ENCODE results near the gene RBM33. TPM values are rescaled to one million over a fixed set of nuclear protein-coding genes. Genes with fewer than 3 reads are reported as not detected.

The RBM33 gene
- total and polyA plus RNA-seq, 2 of the 8 experiments (the other 6 are each of a cell fraction or from before 2014, with no cell fraction given): 16.5 to 64.6 TPM

DNA sequence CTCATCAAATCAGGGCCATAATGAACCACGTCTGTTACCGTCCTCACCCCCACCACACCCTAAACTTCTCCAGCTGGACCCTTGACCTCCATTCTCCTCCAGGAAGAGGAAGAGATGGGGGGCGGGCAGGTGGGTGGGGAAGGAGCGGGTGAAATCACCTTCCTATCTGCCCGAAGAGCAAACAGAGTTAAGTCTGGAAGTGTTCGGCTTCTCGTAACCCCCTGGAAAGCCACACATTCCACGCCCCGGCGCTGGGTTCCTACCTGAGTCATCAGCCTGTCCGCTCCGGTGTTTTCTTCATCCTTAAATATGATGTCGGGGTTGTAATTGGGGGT is 167.1 kb downstream of the RBM33 start:
- H3K27ac ChIP-seq (ENCODE audit: low read depth, low read length): no peak overlapping the region

More for the DNA sequence above, 167.1 kb downstream of the RBM33 start:
- peak overlapping the region; percentile 25 for H4K91ac ChIP-seq (replicated peaks; ENCODE audit: insufficient read length, low read length)
- no peak overlapping the region for H2BK5ac ChIP-seq (ENCODE audit: low read depth, low read length)
- H3K23me2 ChIP-seq (ENCODE audit: low read depth, low read length): peaks cover 7% of the 10 kb centered on the region; the same call in 1 of the 2 replicates
- H3K4me1 ChIP-seq (replicated peaks in 1 of 4; ENCODE audit: control insufficient read depth in 3 of 4, insufficient read depth in 4 of 4, low read length in 3 of 4): peaks cover 5 to 62% (median 36%) of the 10 kb centered on the region in 4 experiments
- H2BK20ac ChIP-seq (ENCODE audit: low read length): no peak overlapping the region
- H3K14ac ChIP-seq (ENCODE audit: insufficient read length): no peak overlapping the region
- no peak overlapping the region for H3K4ac ChIP-seq (replicated peaks; ENCODE audit: insufficient read length, low read depth, low read length)
- peaks cover 16 to 30% of the 10 kb centered on the region in 2 experiments for H4K20me1 ChIP-seq (replicated peaks in 1 of 2; ENCODE audit: control insufficient read depth in 1 of 2, insufficient read depth in 2 of 2, low read length in 2 of 2)
- H3K79me2 ChIP-seq (ENCODE audit: control insufficient read depth in 1 of 2, insufficient read depth in 2 of 2, low read length in 2 of 2): no peaks in the 10 kb centered on the region
- POLR2A ChIA-PET (ENCODE audit: partially characterized antibody): interaction anchor here (0.5 to 1.2 kb wide), 2 partner anchors 8 to 385 kb away, joined by 3 read pairs; no protein-coding TSS in a partner anchor
- CTCF ChIA-PET (ENCODE audit: partially characterized antibody): interaction anchor here (1.1 kb wide), 1 partner anchor 655 kb away, joined by 3 read pairs; no protein-coding TSS in a partner anchor
- peak overlapping the region; percentile 50; the same call in 1 of the 2 replicates for H2BK12ac ChIP-seq (ENCODE audit: low read depth, low read length)
- H3K23ac ChIP-seq (ENCODE audit: insufficient read length): no peak overlapping the region
- H3K4me2 ChIP-seq (ENCODE audit: insufficient read depth in 1 of 2, low read depth in 2 of 2, low read length in 2 of 2): peak overlapping the region; percentile 40 to 68
- DNase-seq (ENCODE audit: low read depth in 1 of 2, low spot score in 2 of 2): no peak
- no peak overlapping the region for H2AK5ac ChIP-seq (ENCODE audit: low read depth, low read length)
- no peaks in the 10 kb centered on the region for H3K79me1 ChIP-seq (ENCODE audit: low read depth, low read length)
- no peak overlapping the region for H3K56ac ChIP-seq (replicated peaks; ENCODE audit: insufficient read length, low read depth, low read length)
- no peak for TF ChIP-seq HDAC2 (IDR thresholded peaks at IDR 0.05; ENCODE audit: borderline replicate concordance in 1 of 2, low read depth in 2 of 2, low read length in 2 of 2)
- TF ChIP-seq RNF2 (IDR thresholded peaks at IDR 0.05; ENCODE audit: borderline replicate concordance, low read depth, low read length, missing control alignments, poor library complexity, severe bottlenecking): peak; percentile 67
- H4K8ac ChIP-seq (ENCODE audit: extremely low read depth, insufficient read depth, low read length): no peak overlapping the region
- no peaks in the 10 kb centered on the region for H3K9me3 ChIP-seq (ENCODE audit: insufficient read depth in 2 of 2, low read depth in 1 of 2, low read length in 1 of 2)
- FAIRE-seq: no peak
- no peak overlapping the region for H3K9ac ChIP-seq (replicated peaks in 1 of 4; ENCODE audit: extremely low read depth in 1 of 4, low read depth in 3 of 4, low read length in 3 of 4)
- H3K4me3 ChIP-seq (ENCODE audit: extremely low read depth in 1 of 4, insufficient read depth in 2 of 4, low read depth in 3 of 4, low read length in 4 of 4): peak overlapping the region in 2 of 4 experiments; percentile 11 to 56; a peak in 3 of 8 replicates
- H4K5ac ChIP-seq (ENCODE audit: insufficient read length, low read depth, low read length): no peak overlapping the region
- no peak overlapping the region for H3K18ac ChIP-seq (ENCODE audit: extremely low read depth, low read length)
- no peak overlapping the region for H2BK15ac ChIP-seq (ENCODE audit: low read length)
- H3K36me3 ChIP-seq (ENCODE audit: control insufficient read depth in 2 of 4, insufficient read depth in 4 of 4, low read length in 3 of 4): 0 out of 8 replicates have a peak, but pooled peaks cover 0 to 3% (median 0%) of the 10 kb centered on the region in 4 experiments
- H2AFZ ChIP-seq (ENCODE audit: low read length): no peak overlapping the region
- H2BK120ac ChIP-seq (replicated peaks; ENCODE audit: low read depth, low read length): no peak overlapping the region
- peaks cover 80 to 93% (median 86%) of the 10 kb centered on the region in 4 experiments for H3K27me3 ChIP-seq (replicated peaks in 1 of 4; ENCODE audit: control insufficient read depth in 3 of 4, extremely low read depth in 1 of 4, insufficient read depth in 3 of 4, low read length in 3 of 4)
- 5% methylated on average over 12 of the region's 13 CpGs; no CpG with 5 or more reads in 1 of the 2 experiments for WGBS, 2 experiments (ENCODE audit: extremely low coverage in 1 of 2, insufficient coverage in 1 of 2, insufficient read length in 1 of 2, insufficient replicate concordance in 2 of 2, low coverage in 1 of 2, low lambda C conversion rate in 2 of 2, missing lambda C conversion rate in 1 of 2)
